BE2C (cell line): ENCODE data around the gene MRPL1.
A peak's percentile ranks its signal among the peaks of the same experiment; 100 is the strongest.

Experiments
- DNase-seq: peaks from one replicate; pipeline ENCODE4 v3.0.0-alpha.2; 2020
- H3K27me3 ChIP-seq: fragments of 250-450 bp; sonication (Bioruptor Pico); 2 replicates; pipeline ENCODE4 v1.5.1; 2020; ENCODE audit warnings: mild to moderate bottlenecking
- H3K36me3 ChIP-seq: fragments of 250-450 bp; sonication (Bioruptor Pico); 2 replicates; pipeline ENCODE4 v1.5.1; 2020; ENCODE audit warnings: mild to moderate bottlenecking
- H3K4me1 ChIP-seq: fragments of 250-450 bp; sonication (Bioruptor Pico); 2 replicates; pipeline ENCODE4 v1.5.1; 2020
- H3K4me3 ChIP-seq: 2 replicates; pipeline ENCODE4 v1.5.1; 2011; ENCODE audit warnings: low read depth, low read length
- H3K9me3 ChIP-seq: fragments of 250-450 bp; sonication (Bioruptor Pico); 2 replicates; pipeline ENCODE4 v1.5.1; 2020
- TF ChIP-seq, protein P1 (sequence below): IDR thresholded peaks from 2 replicates; pipeline ENCODE4 v1.5.1; 2012; ENCODE audit warnings: mild to moderate bottlenecking, low read depth, low read length

MRPL1 gene

DNA sequence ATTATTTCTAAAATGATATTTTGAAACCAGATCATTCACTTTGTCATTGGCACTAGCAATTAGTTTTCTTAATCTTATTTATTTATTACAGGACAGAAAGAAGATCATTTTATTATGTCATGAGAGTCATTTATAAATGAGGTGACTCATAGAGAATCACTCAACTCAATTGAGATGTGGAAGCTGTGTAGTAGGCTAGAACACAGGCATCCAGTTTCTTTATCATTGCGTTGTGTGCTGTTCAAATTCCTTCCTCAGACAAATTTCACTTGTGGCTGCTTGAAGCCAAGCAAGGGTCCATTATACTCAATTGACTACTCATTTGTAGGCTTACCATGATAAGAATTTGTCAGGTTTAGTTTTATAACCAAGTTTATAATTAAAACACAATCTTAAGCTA is 87.6 kb downstream of the MRPL1 start:
- Histone ChIP-seq H3K4me1 (no peaks in the 10 kb centered on the region), H3K27me3 (no peaks in the 10 kb centered on the region), H3K9me3 (no peaks in the 10 kb centered on the region), H3K4me3 (no peak overlapping the region), H3K36me3 (peaks cover 19% of the 10 kb centered on the region)
- TF ChIP-seq, protein P1, sequence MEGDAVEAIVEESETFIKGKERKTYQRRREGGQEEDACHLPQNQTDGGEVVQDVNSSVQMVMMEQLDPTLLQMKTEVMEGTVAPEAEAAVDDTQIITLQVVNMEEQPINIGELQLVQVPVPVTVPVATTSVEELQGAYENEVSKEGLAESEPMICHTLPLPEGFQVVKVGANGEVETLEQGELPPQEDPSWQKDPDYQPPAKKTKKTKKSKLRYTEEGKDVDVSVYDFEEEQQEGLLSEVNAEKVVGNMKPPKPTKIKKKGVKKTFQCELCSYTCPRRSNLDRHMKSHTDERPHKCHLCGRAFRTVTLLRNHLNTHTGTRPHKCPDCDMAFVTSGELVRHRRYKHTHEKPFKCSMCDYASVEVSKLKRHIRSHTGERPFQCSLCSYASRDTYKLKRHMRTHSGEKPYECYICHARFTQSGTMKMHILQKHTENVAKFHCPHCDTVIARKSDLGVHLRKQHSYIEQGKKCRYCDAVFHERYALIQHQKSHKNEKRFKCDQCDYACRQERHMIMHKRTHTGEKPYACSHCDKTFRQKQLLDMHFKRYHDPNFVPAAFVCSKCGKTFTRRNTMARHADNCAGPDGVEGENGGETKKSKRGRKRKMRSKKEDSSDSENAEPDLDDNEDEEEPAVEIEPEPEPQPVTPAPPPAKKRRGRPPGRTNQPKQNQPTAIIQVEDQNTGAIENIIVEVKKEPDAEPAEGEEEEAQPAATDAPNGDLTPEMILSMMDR, result no peak
- no peak for DNase-seq

DNA sequence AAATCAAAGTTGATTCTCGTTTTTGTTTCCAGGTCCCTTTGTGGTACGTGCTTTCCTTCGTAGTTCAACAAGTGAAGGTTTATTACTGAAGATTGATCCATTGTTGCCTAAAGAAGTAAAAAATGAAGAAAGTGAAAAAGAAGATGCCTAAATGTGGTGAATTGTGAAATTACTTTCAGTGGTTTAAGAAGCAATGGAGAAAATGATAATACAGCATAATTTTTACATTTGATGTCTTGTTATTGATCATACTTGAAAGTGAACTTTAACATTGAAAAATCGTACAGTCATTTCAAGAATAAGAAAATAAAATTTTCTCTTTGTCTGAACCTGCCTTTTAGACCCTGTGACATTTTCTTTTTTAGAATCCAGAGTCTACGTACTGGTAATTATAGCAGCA is 89.8 kb downstream of the MRPL1 start:
- DNase-seq, result no peak
- Histone ChIP-seq H3K4me1 (no peaks in the 10 kb centered on the region), H3K4me3 (no peak overlapping the region), H3K36me3 (peaks cover 19% of the 10 kb centered on the region), H3K9me3 (no peaks in the 10 kb centered on the region), H3K27me3 (no peaks in the 10 kb centered on the region)
- TF ChIP-seq, protein P1, result no peak

DNA sequence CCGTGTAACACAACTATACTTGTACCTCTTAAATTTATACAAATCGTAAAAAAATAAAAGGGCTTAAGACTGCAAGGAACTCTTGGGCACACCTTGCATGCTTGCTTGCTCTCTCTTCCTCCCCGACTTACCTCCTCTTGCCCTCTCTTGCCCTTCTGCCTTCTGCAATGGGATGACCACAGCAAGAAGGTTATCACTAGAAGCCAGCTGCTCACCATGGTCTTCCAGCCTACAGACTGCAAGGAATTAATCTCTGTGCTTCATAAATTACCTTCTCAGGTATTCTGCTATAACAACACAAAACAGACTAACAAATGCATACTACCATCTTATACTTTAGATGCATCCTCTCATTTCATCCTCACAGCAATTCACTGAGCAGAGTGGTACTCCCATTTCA is 92.1 kb downstream of the MRPL1 start:
- Histone ChIP-seq H3K36me3 (peaks cover 19% of the 10 kb centered on the region), H3K9me3 (no peaks in the 10 kb centered on the region), H3K27me3 (no peaks in the 10 kb centered on the region), H3K4me1 (peaks cover 2% of the 10 kb centered on the region; the same call in 1 of the 2 replicates), H3K4me3 (no peak overlapping the region)
- TF ChIP-seq, protein P1, result no peak
- DNase-seq, result no peak

DNA sequence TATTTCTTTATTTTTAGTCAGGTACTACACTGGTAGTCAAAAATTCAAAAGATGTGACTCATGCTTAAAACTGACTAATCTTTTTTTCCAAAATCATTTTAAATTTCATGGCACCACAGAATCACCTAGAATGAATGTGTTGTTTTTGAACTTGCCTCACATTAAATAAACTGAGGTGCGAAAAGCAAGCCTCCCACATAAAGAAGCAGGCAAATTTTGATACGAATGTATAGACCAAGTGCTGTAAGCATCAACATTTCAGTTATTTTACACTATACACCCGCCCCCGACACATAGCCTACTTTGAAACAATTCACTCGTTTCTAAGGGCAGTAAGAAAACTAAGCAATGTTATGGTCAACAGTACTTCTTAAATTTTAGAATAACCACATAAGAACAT is 94.3 kb downstream of the MRPL1 start:
- DNase-seq, result no peak
- Histone ChIP-seq H3K27me3 (no peaks in the 10 kb centered on the region), H3K4me3 (no peak overlapping the region), H3K36me3 (peaks cover 11% of the 10 kb centered on the region), H3K4me1 (peaks cover 6% of the 10 kb centered on the region; the same call in 1 of the 2 replicates), H3K9me3 (no peaks in the 10 kb centered on the region)
- TF ChIP-seq, protein P1, result no peak

DNA sequence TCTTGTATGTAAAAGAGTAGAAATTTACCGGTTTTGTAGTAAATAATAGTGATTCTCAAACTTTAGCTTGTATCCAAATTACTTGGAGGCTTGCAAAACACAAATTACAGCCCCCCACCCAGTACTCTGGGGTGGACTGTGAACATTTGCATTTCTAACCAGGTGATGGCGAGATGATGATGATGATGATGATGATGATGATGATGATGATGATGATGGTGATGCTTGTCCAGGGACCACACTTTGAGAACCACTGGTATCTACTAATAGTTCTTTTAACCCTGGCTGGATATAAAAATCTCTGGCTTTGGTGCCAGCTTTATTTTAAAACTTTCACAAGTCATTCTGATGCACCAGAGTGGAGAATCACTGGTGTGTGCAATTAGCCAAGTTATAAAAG is 96.3 kb downstream of the MRPL1 start:
- TF ChIP-seq, protein P1, result no peak
- Histone ChIP-seq H3K9me3 (no peaks in the 10 kb centered on the region), H3K27me3 (no peaks in the 10 kb centered on the region)

DNA sequence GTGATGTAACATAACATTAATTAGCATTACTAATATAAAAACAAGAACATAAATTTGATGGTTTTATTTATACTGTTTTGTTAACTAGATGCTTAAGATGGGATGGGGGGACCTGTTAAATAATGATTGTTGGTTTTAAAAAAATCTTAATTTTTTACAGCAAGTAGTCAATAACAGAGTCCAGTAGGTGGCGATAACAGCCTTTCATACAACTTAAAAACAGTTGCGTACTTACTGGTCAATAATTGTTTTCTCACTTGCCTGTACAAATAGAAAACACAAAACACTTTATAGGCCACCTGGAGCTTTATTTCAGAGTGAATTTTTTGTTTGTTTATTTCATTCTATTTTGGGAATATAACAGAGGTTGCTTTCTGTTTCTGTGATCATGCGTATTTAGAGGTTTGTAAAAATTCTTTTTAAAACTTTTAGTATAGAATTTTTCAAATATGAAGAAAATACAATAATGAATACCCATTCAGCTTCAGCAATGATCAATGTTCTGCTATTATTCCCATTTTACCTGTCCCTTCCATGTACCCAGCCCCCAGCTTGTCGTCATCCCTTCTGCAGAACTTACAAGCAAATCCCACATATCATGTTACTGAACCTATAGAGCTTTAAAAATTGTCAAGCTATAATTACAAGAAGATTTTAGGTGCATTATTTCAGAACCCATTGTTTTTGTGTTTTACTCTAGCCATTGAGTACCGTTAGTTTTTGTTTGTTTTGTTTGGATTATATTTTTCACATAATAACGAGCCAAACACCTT is 97.1 kb downstream of the MRPL1 start:
- Histone ChIP-seq H3K4me1 (peaks cover 6% of the 10 kb centered on the region; the same call in 1 of the 2 replicates), H3K27me3 (no peaks in the 10 kb centered on the region), H3K36me3 (no peaks in the 10 kb centered on the region), H3K9me3 (no peaks in the 10 kb centered on the region), H3K4me3 (no peak overlapping the region)
- peak; percentile 33 for DNase-seq
- TF ChIP-seq, protein P1, result peak; percentile 65

More for the DNA sequence above, 96.3 kb downstream of the MRPL1 start:
- Histone ChIP-seq H3K4me3 (no peak overlapping the region), H3K4me1 (peaks cover 6% of the 10 kb centered on the region; the same call in 1 of the 2 replicates), H3K36me3 (no peaks in the 10 kb centered on the region)
- no peak for DNase-seq
